Measurements from ENCODE around the gene CILP2. TPM values are rescaled to one million over a fixed set of nuclear protein-coding genes. Genes with fewer than 3 reads are reported as not detected.
A peak's percentile ranks its signal among the peaks of the same experiment; 100 is the strongest.

Gene CILP2, protein sequence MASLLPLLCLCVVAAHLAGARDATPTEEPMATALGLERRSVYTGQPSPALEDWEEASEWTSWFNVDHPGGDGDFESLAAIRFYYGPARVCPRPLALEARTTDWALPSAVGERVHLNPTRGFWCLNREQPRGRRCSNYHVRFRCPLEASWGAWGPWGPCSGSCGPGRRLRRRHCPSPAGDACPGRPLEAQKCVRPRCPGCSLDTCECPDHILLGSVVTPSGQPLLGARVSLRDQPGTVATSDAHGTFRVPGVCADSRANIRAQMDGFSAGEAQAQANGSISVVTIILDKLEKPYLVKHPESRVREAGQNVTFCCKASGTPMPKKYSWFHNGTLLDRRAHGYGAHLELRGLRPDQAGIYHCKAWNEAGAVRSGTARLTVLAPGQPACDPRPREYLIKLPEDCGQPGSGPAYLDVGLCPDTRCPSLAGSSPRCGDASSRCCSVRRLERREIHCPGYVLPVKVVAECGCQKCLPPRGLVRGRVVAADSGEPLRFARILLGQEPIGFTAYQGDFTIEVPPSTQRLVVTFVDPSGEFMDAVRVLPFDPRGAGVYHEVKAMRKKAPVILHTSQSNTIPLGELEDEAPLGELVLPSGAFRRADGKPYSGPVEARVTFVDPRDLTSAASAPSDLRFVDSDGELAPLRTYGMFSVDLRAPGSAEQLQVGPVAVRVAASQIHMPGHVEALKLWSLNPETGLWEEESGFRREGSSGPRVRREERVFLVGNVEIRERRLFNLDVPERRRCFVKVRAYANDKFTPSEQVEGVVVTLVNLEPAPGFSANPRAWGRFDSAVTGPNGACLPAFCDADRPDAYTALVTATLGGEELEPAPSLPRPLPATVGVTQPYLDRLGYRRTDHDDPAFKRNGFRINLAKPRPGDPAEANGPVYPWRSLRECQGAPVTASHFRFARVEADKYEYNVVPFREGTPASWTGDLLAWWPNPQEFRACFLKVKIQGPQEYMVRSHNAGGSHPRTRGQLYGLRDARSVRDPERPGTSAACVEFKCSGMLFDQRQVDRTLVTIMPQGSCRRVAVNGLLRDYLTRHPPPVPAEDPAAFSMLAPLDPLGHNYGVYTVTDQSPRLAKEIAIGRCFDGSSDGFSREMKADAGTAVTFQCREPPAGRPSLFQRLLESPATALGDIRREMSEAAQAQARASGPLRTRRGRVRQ
- total RNA-seq = 1 to 10 TPM in 1 of 4 donors, under 1 TPM in 1, not detected in 2; 0.17 to 1.4 TPM

DNA sequence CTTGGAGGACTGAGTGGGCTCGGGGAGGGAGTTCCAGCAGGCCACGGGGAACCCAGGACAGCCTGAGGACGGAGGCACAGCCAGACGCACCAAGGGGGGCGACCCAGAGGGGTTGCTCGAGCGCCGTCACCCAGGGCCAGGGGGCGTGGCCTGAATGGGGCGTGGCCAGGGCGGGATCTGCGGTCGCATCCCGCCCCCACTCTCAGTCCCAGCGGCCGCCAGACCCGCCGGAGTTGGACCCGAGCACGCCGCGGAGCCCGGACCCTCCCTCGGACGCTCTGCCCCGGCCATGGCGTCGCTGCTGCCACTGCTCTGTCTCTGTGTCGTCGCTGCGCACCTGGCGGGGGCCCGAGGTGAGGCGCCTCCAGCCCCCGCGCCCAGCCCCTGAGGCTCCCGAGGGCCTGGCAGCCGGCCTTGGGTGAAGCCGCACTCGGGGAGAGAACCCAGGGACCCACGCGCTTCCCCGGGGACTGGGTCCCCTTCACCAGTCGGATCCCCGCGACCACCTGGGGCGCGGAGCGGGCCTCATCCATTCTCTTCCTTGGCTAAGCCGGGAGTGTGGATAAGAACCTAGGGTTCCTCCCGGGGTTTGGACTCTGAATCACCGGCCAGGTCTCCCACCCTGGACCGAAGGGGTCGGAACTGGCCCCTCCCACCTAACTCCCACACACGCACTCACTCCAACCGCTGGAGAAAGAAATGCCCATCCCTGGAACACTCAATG lies at the start of gene CILP2:
TSS of gene CILP2 (plus strand) at position 205 of the 724 bp plus-strand sequence. CDS start at position 290, 85 bp downstream.
- DNase-seq (ENCODE audit: low spot score in 2 of 2) = no peak
- intact Hi-C loops (cut with DNase I; ENCODE audit: low total_unique reads) = no loop called here

DNA sequence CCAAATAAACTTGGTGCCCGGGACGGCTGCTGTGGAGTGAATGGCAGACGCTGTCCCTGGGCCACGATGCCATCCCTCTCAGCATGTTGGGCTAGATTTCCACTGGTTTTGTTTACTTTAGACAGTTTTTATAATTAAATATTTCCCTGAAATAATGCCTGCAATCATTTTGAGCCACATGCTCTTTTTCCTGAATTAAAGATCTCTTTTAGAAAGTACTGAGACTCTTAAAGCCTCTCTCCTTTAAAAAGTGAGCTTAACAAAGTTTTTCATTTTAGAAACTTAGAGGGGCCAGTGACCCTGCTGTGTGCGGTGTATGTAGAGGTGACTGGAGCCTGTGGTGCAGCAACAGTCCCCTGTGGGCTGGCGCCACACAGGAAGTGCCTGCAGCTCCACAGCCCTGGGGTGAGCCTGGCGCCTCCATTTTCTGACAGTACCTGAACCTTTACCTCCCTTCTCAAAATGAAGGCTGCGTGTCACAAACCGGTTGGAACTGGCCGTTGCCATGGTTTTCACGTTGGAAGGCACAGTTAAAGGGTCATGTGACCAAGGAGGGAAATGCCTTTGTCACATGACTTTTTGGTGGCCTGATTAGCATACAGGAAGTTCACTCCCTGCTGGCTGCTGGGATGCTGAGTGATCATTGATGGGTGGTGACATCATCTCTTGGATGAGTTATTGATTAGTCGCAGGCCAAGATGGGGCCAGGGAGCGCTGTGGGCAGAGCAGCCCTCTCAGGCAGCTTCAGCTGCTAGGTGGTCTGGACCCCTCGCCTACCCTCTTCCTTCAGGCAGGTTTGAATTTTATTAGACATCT lies 49.0 kb upstream of the CILP2 start:
- H3K4me3 ChIP-seq (ENCODE audit: low read depth, poor library complexity, severe bottlenecking) = no peak overlapping the region
- 11 to 19% methylated on average over 14 of the region's 14 CpGs for WGBS, 2 donors
- intact Hi-C loops (cut with DNase I; ENCODE audit: low total_unique reads) = loop anchor here (5.0 kb wide), 1 partner anchor 122 kb away; no protein-coding TSS in a partner anchor
- DNase-seq (ENCODE audit: low spot score in 2 of 2) = peak; percentile 87 to 96
- TF ChIP-seq POLR2A (IDR thresholded peaks at IDR 0.05) = no peak
- TF ChIP-seq, protein P1, sequence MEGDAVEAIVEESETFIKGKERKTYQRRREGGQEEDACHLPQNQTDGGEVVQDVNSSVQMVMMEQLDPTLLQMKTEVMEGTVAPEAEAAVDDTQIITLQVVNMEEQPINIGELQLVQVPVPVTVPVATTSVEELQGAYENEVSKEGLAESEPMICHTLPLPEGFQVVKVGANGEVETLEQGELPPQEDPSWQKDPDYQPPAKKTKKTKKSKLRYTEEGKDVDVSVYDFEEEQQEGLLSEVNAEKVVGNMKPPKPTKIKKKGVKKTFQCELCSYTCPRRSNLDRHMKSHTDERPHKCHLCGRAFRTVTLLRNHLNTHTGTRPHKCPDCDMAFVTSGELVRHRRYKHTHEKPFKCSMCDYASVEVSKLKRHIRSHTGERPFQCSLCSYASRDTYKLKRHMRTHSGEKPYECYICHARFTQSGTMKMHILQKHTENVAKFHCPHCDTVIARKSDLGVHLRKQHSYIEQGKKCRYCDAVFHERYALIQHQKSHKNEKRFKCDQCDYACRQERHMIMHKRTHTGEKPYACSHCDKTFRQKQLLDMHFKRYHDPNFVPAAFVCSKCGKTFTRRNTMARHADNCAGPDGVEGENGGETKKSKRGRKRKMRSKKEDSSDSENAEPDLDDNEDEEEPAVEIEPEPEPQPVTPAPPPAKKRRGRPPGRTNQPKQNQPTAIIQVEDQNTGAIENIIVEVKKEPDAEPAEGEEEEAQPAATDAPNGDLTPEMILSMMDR (IDR thresholded peaks at IDR 0.05) = no peak

More for the DNA sequence above, at the start of gene CILP2:
- WGBS, 2 donors = 2 to 3% methylated on average over 27 to 37 of the region's 56 CpGs
- TF ChIP-seq, protein P1 (IDR thresholded peaks at IDR 0.05) = no peak
- TF ChIP-seq POLR2A (IDR thresholded peaks at IDR 0.05) = no peak
- H3K4me3 ChIP-seq (ENCODE audit: low read depth, poor library complexity, severe bottlenecking) = no peak within 1 kb of the TSS

DNA sequence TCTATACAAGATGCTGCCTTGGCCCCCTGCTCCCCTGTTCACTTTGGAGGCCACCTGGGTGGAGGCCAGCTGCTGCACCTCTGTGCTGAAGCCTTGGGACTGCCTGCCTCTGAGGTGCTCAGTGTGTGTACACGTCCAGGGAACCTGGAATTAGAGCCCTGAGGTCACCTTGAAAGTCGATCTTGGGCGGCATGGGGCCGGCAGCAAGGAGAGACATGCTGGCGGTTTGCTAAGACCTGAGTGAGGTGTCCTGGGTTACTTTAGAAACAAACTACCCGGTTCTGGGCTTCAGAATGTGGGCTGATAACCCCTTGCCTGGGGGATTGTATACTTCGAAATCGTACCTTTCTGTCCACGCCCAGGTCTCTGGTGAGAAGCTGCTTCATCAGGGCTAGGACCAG lies 48.3 kb upstream of the CILP2 start:
- 32 to 39% methylated on average over 9 of the region's 9 CpGs for WGBS, 2 donors
- DNase-seq (ENCODE audit: low spot score in 2 of 2) = no peak
- no peak overlapping the region for H3K4me3 ChIP-seq (ENCODE audit: low read depth, poor library complexity, severe bottlenecking)

DNA sequence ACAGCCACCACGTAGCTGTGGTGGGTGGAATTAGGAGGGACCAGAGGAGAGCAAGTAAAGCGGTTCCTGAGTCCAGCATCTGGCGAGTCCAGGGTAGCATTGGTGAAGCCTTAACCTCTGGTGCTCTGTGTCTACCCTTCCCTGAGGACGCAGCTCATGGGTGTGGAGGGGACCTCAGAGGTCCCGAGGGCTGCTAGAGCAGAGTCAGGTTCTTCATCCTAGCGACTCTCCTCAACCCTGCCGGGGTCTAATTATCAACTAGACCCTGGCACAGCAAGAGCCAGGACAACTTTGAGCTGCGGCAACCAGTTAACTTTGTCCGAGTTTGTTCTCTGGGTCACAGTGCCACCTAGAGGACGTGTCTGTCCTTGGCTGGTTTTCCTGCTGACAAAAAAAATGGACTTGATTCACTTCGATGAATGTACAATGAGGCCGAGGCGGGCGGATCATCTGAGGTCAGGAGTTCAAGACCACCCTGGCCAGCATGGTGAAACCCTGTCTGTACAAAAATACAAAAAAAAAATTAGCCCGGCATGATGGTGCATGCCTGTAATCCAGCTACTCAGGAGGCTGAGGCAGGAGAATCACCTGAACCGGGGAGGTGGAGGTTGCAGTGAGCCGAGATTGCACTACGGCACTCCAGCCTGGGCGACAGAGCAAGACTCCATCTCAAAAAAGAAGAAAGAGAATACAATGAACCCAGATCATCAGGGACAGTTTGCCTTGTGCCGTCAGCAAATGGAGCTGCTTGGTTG lies 47.7 kb upstream of the CILP2 start:
- intact Hi-C loops (cut with DNase I; ENCODE audit: low total_unique reads) = no loop called here
- H3K4me3 ChIP-seq (ENCODE audit: low read depth, poor library complexity, severe bottlenecking) = no peak overlapping the region
- 21 to 26% methylated on average over 19 to 20 of the region's 20 CpGs for WGBS, 2 donors
- DNase-seq (ENCODE audit: low spot score in 2 of 2) = peak; percentile 81 to 96
- TF ChIP-seq POLR2A (IDR thresholded peaks at IDR 0.05) = no peak
- TF ChIP-seq, protein P1 (IDR thresholded peaks at IDR 0.05) = peak in 1 of 3 donors; percentile 61

More for the DNA sequence above, 48.3 kb upstream of the CILP2 start:
- intact Hi-C loops (cut with DNase I; ENCODE audit: low total_unique reads) = loop anchor here (5.0 kb wide), 1 partner anchor 123 kb away; no protein-coding TSS in a partner anchor
- TF ChIP-seq POLR2A (IDR thresholded peaks at IDR 0.05) = no peak
- TF ChIP-seq, protein P1 (IDR thresholded peaks at IDR 0.05) = no peak

Data from lower leg skin (tissue), 4 donors.